ENCODE data around the gene PTPN5. TPM values are rescaled to one million over a fixed set of nuclear protein-coding genes. Genes with fewer than 3 reads are reported as not detected.

The PTPN5 gene
- total RNA-seq, 4 donors from 2014 or later: 0.38 to 0.65 (median 0.44) TPM; not detected in 1

DNA sequence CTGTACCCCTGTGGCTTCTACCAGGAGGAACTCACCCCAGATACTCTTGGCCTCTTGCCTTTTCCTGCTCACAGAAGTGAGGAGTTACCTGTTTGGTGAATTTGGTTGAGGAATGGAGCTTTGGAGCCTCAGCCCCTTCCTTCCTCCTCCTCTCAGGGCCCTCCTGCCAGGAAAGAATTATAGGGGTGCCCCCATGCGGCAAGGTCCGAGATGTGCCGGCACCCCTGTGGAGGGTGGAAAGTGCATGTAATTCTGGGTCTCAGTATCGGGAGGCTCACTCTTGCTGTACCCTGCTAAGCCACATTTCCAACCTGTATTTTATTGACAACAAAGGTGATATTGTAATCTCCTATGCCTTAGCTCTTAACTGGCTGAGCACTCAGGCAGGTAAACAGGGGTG is 51.9 kb downstream of the PTPN5 start:
- TF ChIP-seq, protein P1, sequence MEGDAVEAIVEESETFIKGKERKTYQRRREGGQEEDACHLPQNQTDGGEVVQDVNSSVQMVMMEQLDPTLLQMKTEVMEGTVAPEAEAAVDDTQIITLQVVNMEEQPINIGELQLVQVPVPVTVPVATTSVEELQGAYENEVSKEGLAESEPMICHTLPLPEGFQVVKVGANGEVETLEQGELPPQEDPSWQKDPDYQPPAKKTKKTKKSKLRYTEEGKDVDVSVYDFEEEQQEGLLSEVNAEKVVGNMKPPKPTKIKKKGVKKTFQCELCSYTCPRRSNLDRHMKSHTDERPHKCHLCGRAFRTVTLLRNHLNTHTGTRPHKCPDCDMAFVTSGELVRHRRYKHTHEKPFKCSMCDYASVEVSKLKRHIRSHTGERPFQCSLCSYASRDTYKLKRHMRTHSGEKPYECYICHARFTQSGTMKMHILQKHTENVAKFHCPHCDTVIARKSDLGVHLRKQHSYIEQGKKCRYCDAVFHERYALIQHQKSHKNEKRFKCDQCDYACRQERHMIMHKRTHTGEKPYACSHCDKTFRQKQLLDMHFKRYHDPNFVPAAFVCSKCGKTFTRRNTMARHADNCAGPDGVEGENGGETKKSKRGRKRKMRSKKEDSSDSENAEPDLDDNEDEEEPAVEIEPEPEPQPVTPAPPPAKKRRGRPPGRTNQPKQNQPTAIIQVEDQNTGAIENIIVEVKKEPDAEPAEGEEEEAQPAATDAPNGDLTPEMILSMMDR (IDR thresholded peaks at IDR 0.05; ENCODE audit: low read depth): no peak

DNA sequence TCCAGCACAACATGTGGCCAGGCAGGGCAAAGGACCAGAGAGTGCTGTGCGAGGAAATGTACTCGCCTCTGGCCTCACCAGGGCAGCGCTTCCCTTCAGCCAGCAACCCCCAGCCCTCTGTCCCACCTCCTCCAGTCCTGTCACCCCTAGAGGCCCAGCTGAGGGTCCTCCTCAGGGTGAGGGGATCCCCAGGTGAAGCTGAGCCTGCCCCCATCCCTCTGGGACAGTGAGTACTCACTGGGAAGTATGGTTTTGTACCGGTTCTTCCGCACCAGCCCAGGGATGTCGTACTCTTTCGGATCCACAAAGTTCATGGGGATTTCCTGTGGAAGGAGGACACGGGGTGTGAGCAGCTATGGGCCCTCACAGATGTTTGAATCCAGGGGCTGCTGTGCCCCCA is 54.0 kb downstream of the PTPN5 start:
- TF ChIP-seq, protein P1 (IDR thresholded peaks at IDR 0.05; ENCODE audit: low read depth): no peak

DNA sequence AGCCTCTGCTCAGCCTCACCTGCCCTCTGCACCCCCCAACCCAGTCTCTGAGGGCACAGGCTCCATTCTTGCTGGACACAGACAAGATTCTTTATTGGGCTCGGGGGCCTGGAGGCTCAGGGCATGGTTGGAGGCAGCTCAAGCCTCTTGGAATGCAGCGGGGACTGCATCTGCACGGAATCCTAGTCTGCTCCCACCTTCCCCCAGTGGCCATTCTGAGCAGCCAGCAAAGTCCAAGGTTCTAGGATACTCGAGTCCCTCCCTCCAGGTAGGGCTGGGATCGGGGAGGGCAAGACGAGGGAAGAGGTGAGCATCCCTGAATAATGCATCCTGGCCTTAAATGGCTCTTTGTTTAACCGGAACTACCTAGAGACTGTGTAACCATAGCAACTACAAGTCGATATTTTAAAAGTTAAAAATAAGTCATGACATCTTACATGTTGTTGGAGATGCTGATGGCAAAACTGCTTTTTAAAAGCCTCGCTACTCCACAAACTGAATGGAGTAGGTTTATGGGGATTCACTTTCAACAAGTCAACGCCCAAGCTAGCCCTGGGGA is 54.9 kb downstream of the PTPN5 start:
- TF ChIP-seq, protein P1 (IDR thresholded peaks at IDR 0.05; ENCODE audit: low read depth): no peak

DNA sequence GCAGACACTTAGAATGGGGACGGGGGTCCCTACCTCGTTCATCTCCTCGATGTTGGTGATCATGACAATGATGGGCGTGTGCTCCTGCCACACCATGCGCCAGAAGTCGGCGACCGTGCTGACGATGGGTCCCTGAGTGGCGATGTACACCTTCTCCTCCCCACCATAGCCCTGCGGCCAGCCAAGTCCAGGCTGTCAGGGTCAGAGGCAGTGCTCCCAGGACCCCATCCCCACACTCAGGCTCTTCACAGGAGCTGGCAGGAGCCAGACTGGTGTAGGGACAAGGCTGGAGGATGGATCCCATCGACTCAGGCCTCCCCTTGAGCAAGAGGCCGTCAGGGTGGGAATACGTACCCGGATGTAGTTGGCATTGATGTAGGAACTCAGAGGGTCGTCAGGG is 58.4 kb downstream of the PTPN5 start:
- TF ChIP-seq, protein P1 (IDR thresholded peaks at IDR 0.05; ENCODE audit: low read depth): no peak

GRCh38 chr11:18731949-18732821 is 59.4 kb downstream of the PTPN5 start:
- TF ChIP-seq, protein P1 (IDR thresholded peaks at IDR 0.05; ENCODE audit: low read depth): no peak

- TF ChIP-seq, protein P1 (IDR thresholded peaks at IDR 0.05; ENCODE audit: low read depth): no peak
These were observed 60.2 kb downstream of the PTPN5 start for GRCh38 chr11:18731441-18731840.

- TF ChIP-seq, protein P1 (IDR thresholded peaks at IDR 0.05; ENCODE audit: low read depth): no peak
These were observed 61.6 kb downstream of the PTPN5 start for GRCh38 chr11:18730020-18730419.
